ENCODE measurements around the gene NEK6.

- TF ChIP-seq CTCF (IDR thresholded peaks at IDR 0.05; ENCODE audit: low read depth, low read length) (no peak), EZH2phosphoT487 (IDR thresholded peaks at IDR 0.05; ENCODE audit: low read depth) (no peak)
These were observed 89.6 kb downstream of the NEK6 start for GRCh38 chr9:124347206-124347967.
